Measurements from ENCODE around the gene PRPF38B. TPM values are rescaled to one million over a fixed set of nuclear protein-coding genes. Genes with fewer than 3 reads are reported as not detected.
"Not testable (repeated sequence)": the region's sequence is repeated elsewhere in the genome, so short reads cannot be mapped to it uniquely, and the experiment has no call there.

The PRPF38B gene
- total RNA-seq, 2 experiments from 2014 or later, result 114 to 120 TPM

DNA sequence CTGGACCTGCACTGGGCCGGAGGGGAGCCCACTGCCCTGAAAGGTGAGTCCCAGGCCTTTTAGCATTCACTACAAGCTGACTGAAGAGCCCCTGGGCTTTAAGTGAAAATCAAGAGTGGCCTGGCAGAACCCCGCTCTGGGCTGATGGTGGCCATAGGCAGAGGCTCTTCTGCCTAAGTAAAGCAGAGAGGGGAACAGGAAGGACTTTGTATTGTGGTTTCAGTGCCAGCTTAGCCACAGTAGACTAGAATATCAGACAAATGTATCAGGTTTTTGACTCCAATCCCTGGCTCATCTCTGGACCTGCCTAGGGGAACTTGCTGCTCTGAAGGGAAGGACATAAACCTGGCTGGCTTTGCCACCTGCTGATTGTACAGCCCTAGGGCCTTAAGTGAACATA, 21.0 kb upstream of the PRPF38B start:
- DNase-seq, result no peak

DNA sequence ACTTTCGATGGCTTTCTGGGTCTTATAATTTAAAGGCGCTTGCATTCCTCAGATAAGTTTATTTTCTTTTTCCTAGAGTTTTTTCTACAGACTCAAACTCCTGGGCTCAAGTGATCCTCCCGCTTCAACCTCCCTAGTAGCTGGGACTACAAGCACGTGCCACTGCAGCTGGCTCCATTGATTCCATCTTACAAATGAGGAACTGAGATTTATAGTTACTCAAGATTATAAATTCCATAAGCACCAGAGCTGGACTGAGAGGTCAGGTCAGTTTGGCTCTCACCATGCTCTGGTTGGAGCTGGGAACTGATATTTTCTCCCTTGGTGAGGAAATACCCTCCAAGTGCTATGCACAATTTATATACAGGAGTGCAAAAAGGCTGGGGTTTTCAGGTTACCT, 13.4 kb upstream of the PRPF38B start:
- no peak overlapping the region for H3K27ac ChIP-seq (ENCODE audit: low read depth in 1 of 2, low read length in 2 of 2)
- H3K27me3 ChIP-seq (ENCODE audit: control insufficient read depth in 1 of 2, insufficient read depth in 2 of 2, low read length in 2 of 2), result no peaks in the 10 kb centered on the region
- ChIA-PET CTCF (no interaction called here), POLR2A (interaction anchor here (4.3 kb wide), 1 partner anchor 13 kb away, joined by 25 read pairs; the partner anchor contains the start of gene PRPF38B)
- TF ChIP-seq, protein P1, sequence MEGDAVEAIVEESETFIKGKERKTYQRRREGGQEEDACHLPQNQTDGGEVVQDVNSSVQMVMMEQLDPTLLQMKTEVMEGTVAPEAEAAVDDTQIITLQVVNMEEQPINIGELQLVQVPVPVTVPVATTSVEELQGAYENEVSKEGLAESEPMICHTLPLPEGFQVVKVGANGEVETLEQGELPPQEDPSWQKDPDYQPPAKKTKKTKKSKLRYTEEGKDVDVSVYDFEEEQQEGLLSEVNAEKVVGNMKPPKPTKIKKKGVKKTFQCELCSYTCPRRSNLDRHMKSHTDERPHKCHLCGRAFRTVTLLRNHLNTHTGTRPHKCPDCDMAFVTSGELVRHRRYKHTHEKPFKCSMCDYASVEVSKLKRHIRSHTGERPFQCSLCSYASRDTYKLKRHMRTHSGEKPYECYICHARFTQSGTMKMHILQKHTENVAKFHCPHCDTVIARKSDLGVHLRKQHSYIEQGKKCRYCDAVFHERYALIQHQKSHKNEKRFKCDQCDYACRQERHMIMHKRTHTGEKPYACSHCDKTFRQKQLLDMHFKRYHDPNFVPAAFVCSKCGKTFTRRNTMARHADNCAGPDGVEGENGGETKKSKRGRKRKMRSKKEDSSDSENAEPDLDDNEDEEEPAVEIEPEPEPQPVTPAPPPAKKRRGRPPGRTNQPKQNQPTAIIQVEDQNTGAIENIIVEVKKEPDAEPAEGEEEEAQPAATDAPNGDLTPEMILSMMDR (IDR thresholded peaks at IDR 0.05), result no peak
- intact Hi-C loops (cut with DNase I, micrococcal nuclease), result no loop called here
- H3K27me3 Mint-ChIP-seq, result peaks cover 2% of the 10 kb centered on the region
- H3K9me3 Mint-ChIP-seq, result no peaks in the 10 kb centered on the region
- H3K4me1 Mint-ChIP-seq (ENCODE audit: low read depth), result peaks cover 6% of the 10 kb centered on the region
- no peaks in the 10 kb centered on the region for H3K36me3 ChIP-seq (ENCODE audit: insufficient read depth, low read length)
- H3K4me3 Mint-ChIP-seq, result no peak overlapping the region
- peak in 2 of 14 experiments; percentile 27 to 29 for DNase-seq
- peaks cover 8% of the 10 kb centered on the region for H3K4me1 ChIP-seq (ENCODE audit: insufficient read depth, low read length)
- H3K9me3 ChIP-seq (ENCODE audit: control insufficient read depth in 1 of 2, insufficient read depth in 1 of 2, low read length in 2 of 2), result no peaks in the 10 kb centered on the region
- no peaks in the 10 kb centered on the region for H3K36me3 Mint-ChIP-seq (ENCODE audit: low read depth)
- no peak for ATAC-seq (ENCODE audit: poor library complexity)
- H3K27ac Mint-ChIP-seq, result no peak overlapping the region
- H3K4me3 ChIP-seq (ENCODE audit: low read length), result no peak overlapping the region

More for the DNA sequence above, 21.0 kb upstream of the PRPF38B start:
- ChIA-PET POLR2A (interaction anchor here (1.5 to 2.2 kb wide), 2 partner anchors 10 to 21 kb away, joined by 9 to 11 read pairs; partner anchors contain the start of genes HENMT1 and PRPF38B), CTCF (no interaction called here)
- H3K27me3 ChIP-seq (ENCODE audit: control insufficient read depth in 1 of 2, insufficient read depth in 2 of 2, low read length in 2 of 2), result no peaks in the 10 kb centered on the region
- H3K36me3 ChIP-seq (ENCODE audit: insufficient read depth, low read length), result no peaks in the 10 kb centered on the region
- H3K4me1 ChIP-seq (ENCODE audit: insufficient read depth, low read length), result peaks cover 10% of the 10 kb centered on the region
- no peaks in the 10 kb centered on the region for H3K4me1 Mint-ChIP-seq (ENCODE audit: low read depth)
- no peaks in the 10 kb centered on the region for H3K27me3 Mint-ChIP-seq
- H3K27ac Mint-ChIP-seq, result no peak overlapping the region
- no peaks in the 10 kb centered on the region for H3K36me3 Mint-ChIP-seq (ENCODE audit: low read depth)
- no peaks in the 10 kb centered on the region for H3K9me3 ChIP-seq (ENCODE audit: control insufficient read depth in 1 of 2, insufficient read depth in 1 of 2, low read length in 2 of 2)
- H3K27ac ChIP-seq (ENCODE audit: low read depth in 1 of 2, low read length in 2 of 2), result no peak overlapping the region
- intact Hi-C loops (cut with DNase I, micrococcal nuclease), result no loop called here
- H3K9me3 Mint-ChIP-seq, result no peaks in the 10 kb centered on the region
- TF ChIP-seq, protein P1 (IDR thresholded peaks at IDR 0.05), result no peak
- ATAC-seq (ENCODE audit: poor library complexity), result no peak
- no peak overlapping the region for H3K4me3 Mint-ChIP-seq
- no peak overlapping the region for H3K4me3 ChIP-seq (ENCODE audit: low read length)

DNA sequence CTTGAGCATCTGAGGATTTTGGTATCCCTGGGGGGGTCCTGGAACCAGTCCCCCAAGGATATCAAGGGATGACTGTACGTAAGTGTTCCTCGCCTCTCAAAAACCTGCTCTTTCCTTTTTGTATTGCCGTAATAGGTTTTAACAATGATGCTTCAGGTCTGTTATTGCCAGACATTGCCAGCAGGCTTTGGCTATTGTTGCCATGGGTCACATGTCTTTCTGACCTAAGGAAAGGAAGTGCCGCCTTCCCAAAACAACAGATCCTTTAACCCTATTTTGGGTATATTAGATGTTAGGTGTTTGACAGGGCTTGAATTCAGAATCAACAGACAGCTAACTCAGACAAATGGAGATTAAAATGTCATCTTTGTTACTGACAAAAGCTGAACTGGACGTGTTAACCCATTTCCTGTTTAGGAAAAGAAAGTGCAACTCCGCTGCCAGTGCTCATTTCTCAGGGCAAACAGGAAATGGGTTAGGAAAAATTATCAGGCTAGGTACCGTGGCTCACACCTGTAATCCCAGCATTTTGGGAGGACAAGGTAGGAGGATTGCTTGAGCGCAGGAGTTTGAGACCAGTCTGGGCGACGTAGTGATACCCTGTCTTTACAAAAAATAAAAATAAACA, 12.4 kb upstream of the PRPF38B start:
- ATAC-seq (ENCODE audit: poor library complexity) (no peak), DNase-seq (no peak)
- no peak overlapping the region for H3K27ac ChIP-seq (ENCODE audit: low read depth in 1 of 2, low read length in 2 of 2)
- H3K4me1 Mint-ChIP-seq (ENCODE audit: low read depth), result peaks cover 6% of the 10 kb centered on the region
- H3K9me3 Mint-ChIP-seq, result no peaks in the 10 kb centered on the region
- H3K4me1 ChIP-seq (ENCODE audit: insufficient read depth, low read length), result peaks cover 8% of the 10 kb centered on the region
- peak overlapping the region; percentile 10 for H3K4me3 ChIP-seq (ENCODE audit: low read length)
- no peak overlapping the region for H3K4me3 Mint-ChIP-seq
- ChIA-PET POLR2A (interaction anchor here (0.7 to 4.3 kb wide), 2 partner anchors 12 to 18 kb away, joined by 3 to 25 read pairs; partner anchors contain the start of gene PRPF38B), CTCF (no interaction called here)
- intact Hi-C loops (cut with DNase I, micrococcal nuclease), result no loop called here
- no peaks in the 10 kb centered on the region for H3K36me3 Mint-ChIP-seq (ENCODE audit: low read depth)
- no peaks in the 10 kb centered on the region for H3K36me3 ChIP-seq (ENCODE audit: insufficient read depth, low read length)
- H3K27me3 Mint-ChIP-seq, result peaks cover 4% of the 10 kb centered on the region
- H3K27me3 ChIP-seq (ENCODE audit: control insufficient read depth in 1 of 2, insufficient read depth in 2 of 2, low read length in 2 of 2), result no peaks in the 10 kb centered on the region
- no peaks in the 10 kb centered on the region for H3K9me3 ChIP-seq (ENCODE audit: control insufficient read depth in 1 of 2, insufficient read depth in 1 of 2, low read length in 2 of 2)
- TF ChIP-seq, protein P1 (IDR thresholded peaks at IDR 0.05), result no peak
- no peak overlapping the region for H3K27ac Mint-ChIP-seq

DNA sequence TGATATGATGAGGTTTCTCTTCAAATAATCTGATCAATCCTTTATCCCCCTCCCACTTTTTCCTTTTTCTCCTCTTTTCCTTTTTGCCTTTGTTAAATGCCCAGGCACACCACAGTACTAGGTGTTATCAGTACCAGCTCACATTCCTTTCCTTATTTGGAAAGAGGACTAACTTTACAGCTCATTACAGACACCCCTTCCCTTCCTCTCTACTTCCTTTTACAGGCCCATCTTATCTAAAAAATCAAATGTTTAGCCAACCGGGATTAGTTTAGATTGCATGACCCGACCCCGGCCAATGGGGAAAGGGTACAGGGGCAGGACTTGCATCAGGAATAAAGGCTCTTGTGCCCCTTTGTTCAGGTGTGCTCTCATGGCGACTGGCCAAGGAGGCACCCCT, 10.4 kb upstream of the PRPF38B start:
- H3K4me1 ChIP-seq (ENCODE audit: insufficient read depth, low read length); H3K9me3 ChIP-seq (ENCODE audit: control insufficient read depth in 1 of 2, insufficient read depth in 1 of 2, low read length in 2 of 2); H3K27me3 ChIP-seq (ENCODE audit: control insufficient read depth in 1 of 2, insufficient read depth in 2 of 2, low read length in 2 of 2); H3K27ac Mint-ChIP-seq; H3K4me3 ChIP-seq (ENCODE audit: low read length); H3K36me3 Mint-ChIP-seq (ENCODE audit: low read depth); ATAC-seq (ENCODE audit: poor library complexity); H3K27me3 Mint-ChIP-seq; H3K36me3 ChIP-seq (ENCODE audit: insufficient read depth, low read length); DNase-seq; H3K9me3 Mint-ChIP-seq; H3K4me1 Mint-ChIP-seq (ENCODE audit: low read depth); intact Hi-C loops (cut with DNase I, micrococcal nuclease); H3K4me3 Mint-ChIP-seq; H3K27ac ChIP-seq (ENCODE audit: low read depth in 1 of 2, low read length in 2 of 2); CTCF ChIA-PET: not testable (repeated sequence)
- POLR2A ChIA-PET, result interaction anchor here (2.3 to 4.3 kb wide), 3 partner anchors 10 to 20 kb away, joined by 9 to 25 read pairs (median 20); partner anchors contain the start of genes HENMT1 and PRPF38B
